PFSK-1 (cell line): ENCODE measurements around the gene WDR72.

Experiments used
- FOXP2 ChIP-seq: optimal IDR thresholded peaks from 2 replicates; pipeline ENCODE3; 2011; ENCODE audit warnings: borderline replicate concordance, control low read depth, inconsistent platforms; ENCODE audit not compliant: insufficient read depth; ENCODE audit errors: extremely low read length, extremely low read depth
- POLR2AphosphoS5 ChIP-seq: IDR thresholded peaks from 2 replicates; pipeline ENCODE4 v1.6.1; 2012; ENCODE audit warnings: low read depth, mild to moderate bottlenecking, control low read depth, low read length, moderate library complexity
- TAF1 ChIP-seq: IDR thresholded peaks from 2 replicates; pipeline ENCODE4 v1.6.1; 2012; ENCODE audit warnings: low read length, control low read depth, borderline replicate concordance; ENCODE audit not compliant: insufficient read depth

- TF ChIP-seq TAF1, result no peak
- no peak for TF ChIP-seq POLR2AphosphoS5
- no peak for TF ChIP-seq FOXP2
Observed at GRCh38 chr15:53470743-53471142, 288.7 kb downstream of the WDR72 start.
